ENCODE measurements around the gene CFAP46.

Gene CFAP46

DNA sequence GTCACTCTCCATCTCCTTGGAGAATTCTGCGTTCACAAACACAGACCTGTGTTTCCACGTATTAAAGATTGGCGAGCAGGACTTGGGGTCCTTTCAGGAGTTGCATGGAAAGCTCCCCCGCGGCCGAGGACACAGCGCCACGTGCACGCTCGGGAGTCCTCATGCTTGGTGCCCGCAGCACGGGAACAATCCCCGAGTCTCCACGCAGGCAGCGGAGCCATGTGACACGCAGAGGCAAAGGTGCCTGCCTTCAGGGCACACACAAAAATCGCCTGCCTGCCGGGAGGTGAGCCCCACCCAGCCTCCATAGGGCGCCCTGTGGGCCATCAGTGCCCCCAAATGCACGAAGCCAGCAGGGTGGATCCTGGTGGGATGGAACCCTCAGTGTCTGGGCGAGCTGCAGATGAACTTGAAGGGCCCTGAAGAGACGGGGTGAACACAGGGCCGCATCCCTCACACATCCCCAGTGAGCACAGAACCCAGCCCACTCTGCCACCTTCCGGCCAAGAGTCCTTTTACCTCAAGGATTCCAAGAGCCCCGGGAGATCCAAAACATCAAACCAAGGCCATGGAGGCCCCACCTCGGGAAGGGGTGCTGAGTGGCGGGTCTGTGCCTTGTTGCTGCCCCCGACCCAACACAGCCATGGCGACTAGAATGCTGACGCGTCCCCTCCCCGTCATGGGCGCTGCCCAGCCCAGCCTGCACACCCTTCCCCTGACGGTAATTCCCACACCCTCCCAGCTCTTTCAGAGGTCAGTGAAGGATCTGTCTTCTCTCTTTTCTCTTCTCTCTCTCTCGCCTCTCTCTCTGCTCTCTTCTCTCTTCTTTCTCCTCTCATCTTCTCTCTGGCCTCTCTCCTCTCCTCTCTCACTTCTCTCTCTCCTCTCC lies 55.9 kb downstream of the CFAP46 start:
- TF ChIP-seq, protein P1, sequence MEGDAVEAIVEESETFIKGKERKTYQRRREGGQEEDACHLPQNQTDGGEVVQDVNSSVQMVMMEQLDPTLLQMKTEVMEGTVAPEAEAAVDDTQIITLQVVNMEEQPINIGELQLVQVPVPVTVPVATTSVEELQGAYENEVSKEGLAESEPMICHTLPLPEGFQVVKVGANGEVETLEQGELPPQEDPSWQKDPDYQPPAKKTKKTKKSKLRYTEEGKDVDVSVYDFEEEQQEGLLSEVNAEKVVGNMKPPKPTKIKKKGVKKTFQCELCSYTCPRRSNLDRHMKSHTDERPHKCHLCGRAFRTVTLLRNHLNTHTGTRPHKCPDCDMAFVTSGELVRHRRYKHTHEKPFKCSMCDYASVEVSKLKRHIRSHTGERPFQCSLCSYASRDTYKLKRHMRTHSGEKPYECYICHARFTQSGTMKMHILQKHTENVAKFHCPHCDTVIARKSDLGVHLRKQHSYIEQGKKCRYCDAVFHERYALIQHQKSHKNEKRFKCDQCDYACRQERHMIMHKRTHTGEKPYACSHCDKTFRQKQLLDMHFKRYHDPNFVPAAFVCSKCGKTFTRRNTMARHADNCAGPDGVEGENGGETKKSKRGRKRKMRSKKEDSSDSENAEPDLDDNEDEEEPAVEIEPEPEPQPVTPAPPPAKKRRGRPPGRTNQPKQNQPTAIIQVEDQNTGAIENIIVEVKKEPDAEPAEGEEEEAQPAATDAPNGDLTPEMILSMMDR (IDR thresholded peaks at IDR 0.05) = no peak
- H3K4me3 ChIP-seq = no peak overlapping the region
- intact Hi-C loops (cut with DNase I; ENCODE audit: low total_unique reads) = no loop called here
- DNase-seq = peak; percentile 12 to 52
- peaks cover 0 to 35% of the 10 kb centered on the region in 2 donors for H3K27me3 ChIP-seq
- H3K9me3 ChIP-seq = no peaks in the 10 kb centered on the region
- H3K36me3 ChIP-seq = no peaks in the 10 kb centered on the region
- H3K4me1 ChIP-seq = no peaks in the 10 kb centered on the region
- no peak overlapping the region for H3K27ac ChIP-seq

DNA sequence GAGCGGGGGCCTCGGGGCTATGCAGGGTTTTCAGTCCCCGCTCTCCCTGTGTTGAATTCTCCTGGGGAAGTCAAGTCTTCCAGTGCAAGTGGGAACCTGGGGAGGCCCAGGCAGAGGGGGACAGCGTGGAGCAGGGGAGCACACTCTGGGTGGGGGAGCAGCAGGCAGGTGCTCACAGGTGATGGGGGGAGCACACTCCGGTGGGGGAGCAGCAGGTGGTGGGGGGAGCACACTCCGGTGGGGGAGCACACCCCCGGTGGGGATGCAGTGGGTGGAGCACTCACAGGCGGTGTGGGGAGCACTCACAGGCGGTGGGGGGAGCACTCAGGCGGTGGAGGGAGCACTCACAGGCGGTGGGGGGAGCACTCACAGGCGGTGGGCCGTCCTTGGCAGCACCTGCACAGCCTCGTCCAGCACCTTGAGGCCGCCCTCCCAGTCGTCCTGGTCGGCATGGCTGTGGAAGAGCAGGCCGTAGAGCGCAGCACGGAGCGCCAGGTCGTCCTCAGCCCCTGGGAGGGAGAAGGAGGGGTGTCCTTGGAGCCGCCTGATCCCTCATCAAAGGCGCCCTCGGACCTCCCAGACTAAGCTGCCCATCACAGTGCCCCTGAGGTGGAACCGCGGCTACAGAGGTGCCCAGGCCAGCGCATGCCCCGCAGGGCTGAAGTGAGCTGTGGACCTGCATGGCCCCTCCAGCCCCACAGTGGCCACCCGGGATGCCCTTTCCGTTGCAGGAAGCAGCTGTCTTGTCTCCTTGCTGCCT lies 56.7 kb downstream of the CFAP46 start:
- H3K27ac ChIP-seq = no peak overlapping the region
- H3K4me1 ChIP-seq = no peaks in the 10 kb centered on the region
- peaks cover 0 to 35% of the 10 kb centered on the region in 2 donors for H3K27me3 ChIP-seq
- H3K36me3 ChIP-seq = no peaks in the 10 kb centered on the region
- no peak overlapping the region for H3K4me3 ChIP-seq
- no peaks in the 10 kb centered on the region for H3K9me3 ChIP-seq
- TF ChIP-seq, protein P1 (IDR thresholded peaks at IDR 0.05) = no peak
- DNase-seq = peak; percentile 5 to 53
- intact Hi-C loops (cut with DNase I; ENCODE audit: low total_unique reads) = no loop called here

DNA sequence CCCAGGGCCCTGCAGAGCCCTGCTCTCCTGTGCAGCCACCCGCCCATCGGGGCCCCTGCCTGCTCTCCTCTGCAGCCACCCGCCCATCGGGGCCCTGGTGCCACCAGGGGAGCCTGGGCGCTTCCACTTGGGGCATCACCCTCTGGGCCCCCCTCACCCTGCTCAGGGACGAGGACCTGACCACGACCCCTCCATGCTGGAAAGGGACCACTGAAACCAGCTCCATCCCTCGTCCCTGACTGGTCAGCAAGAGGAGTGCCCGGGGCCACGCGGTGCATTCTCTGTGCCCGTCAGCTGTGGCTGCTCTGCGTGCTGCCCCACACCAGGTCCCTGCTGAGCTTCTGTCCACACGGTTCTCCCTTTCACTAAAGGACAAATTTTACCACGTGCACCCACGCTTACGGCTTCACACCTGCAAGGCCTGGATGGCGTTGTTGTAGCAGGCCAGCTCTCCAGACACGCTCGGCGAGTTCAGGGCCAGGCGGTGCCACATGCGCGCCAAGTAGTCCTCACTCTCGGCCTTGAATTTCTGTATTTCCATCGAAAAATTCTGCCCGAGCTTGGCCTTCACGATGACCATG lies 57.6 kb downstream of the CFAP46 start:
- DNase-seq = peak; percentile 17 to 49
- H3K4me1 ChIP-seq = no peaks in the 10 kb centered on the region
- TF ChIP-seq, protein P1 (IDR thresholded peaks at IDR 0.05) = no peak
- H3K9me3 ChIP-seq = no peaks in the 10 kb centered on the region
- no peak overlapping the region for H3K4me3 ChIP-seq
- intact Hi-C loops (cut with DNase I; ENCODE audit: low total_unique reads) = no loop called here
- peaks cover 0 to 36% of the 10 kb centered on the region in 2 donors for H3K27me3 ChIP-seq
- no peak overlapping the region for H3K27ac ChIP-seq
- no peaks in the 10 kb centered on the region for H3K36me3 ChIP-seq

DNA sequence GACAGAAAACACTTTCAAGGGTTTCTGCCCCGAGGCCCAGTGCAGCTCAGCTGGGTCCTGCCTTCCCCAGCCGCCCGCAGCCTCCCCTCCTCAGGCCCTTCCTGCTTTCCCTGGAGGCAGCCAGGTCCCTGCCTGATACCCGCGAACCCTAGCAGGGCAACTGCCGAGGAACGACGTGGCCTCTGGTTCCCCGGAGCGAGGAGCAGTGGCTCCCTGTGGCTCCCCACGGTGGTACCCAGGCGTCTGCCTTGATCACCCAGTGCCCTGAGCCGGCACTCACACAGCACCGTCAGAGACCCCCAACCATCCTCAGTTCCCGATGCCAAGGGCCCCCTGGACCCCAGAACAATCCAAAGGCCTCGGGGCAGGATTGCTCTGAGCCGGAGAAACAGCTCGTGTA lies 58.3 kb downstream of the CFAP46 start:
- no peak overlapping the region for H3K27ac ChIP-seq
- no peaks in the 10 kb centered on the region for H3K9me3 ChIP-seq
- no peak overlapping the region for H3K4me3 ChIP-seq
- no peaks in the 10 kb centered on the region for H3K36me3 ChIP-seq
- H3K4me1 ChIP-seq = peaks cover 0 to 6% (median 0%) of the 10 kb centered on the region in 4 donors
- DNase-seq = peak; percentile 12 to 37
- TF ChIP-seq, protein P1 (IDR thresholded peaks at IDR 0.05) = no peak
- intact Hi-C loops (cut with DNase I; ENCODE audit: low total_unique reads) = no loop called here
- H3K27me3 ChIP-seq = peaks cover 0 to 37% of the 10 kb centered on the region in 2 donors

DNA sequence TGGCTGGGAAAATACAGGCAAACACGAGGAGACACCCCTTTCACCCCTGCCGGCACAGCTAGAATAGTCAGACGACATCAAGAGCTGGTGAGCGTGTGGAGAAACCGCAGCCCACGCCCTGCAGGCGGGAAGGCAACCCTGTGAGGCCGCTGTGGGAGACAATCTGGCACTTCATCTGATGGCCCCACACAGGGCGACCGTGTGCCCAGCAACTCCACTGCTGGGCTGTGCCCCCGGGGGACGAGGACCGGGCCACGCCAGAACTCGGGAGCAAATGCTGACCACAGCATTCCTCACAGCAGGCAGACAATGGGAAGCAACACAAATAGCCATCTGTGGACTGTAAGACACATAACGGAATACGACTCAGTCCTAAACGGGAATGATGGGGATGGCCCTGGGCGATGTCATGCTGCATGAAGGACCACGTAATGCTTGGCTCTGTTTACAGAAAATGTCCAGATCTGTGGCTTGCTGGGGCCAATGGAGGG lies 58.9 kb downstream of the CFAP46 start:
- TF ChIP-seq, protein P1 (IDR thresholded peaks at IDR 0.05) = no peak
- no peaks in the 10 kb centered on the region for H3K36me3 ChIP-seq
- H3K4me3 ChIP-seq = no peak overlapping the region
- H3K27ac ChIP-seq = no peak overlapping the region
- peak; percentile 9 to 43 for DNase-seq
- peaks cover 0 to 40% of the 10 kb centered on the region in 2 donors for H3K27me3 ChIP-seq
- peaks cover 0 to 6% (median 0%) of the 10 kb centered on the region in 4 donors for H3K4me1 ChIP-seq
- intact Hi-C loops (cut with DNase I; ENCODE audit: low total_unique reads) = no loop called here
- no peaks in the 10 kb centered on the region for H3K9me3 ChIP-seq

Data from tibial artery (tissue), 4 donors.